CD4-positive, alpha-beta T cell treated with Interleukin-15 for 1 hour (primary cell): ENCODE data around the gene PPFIBP2.
"Not testable (repeated sequence)": the region's sequence is repeated elsewhere in the genome, so short reads cannot be mapped to it uniquely, and the experiment has no call there.

Source experiments
- DNase-seq: peaks from one replicate; pipeline ENCODE4 v3.0.0-alpha.2; 2020

The PPFIBP2 gene

DNA sequence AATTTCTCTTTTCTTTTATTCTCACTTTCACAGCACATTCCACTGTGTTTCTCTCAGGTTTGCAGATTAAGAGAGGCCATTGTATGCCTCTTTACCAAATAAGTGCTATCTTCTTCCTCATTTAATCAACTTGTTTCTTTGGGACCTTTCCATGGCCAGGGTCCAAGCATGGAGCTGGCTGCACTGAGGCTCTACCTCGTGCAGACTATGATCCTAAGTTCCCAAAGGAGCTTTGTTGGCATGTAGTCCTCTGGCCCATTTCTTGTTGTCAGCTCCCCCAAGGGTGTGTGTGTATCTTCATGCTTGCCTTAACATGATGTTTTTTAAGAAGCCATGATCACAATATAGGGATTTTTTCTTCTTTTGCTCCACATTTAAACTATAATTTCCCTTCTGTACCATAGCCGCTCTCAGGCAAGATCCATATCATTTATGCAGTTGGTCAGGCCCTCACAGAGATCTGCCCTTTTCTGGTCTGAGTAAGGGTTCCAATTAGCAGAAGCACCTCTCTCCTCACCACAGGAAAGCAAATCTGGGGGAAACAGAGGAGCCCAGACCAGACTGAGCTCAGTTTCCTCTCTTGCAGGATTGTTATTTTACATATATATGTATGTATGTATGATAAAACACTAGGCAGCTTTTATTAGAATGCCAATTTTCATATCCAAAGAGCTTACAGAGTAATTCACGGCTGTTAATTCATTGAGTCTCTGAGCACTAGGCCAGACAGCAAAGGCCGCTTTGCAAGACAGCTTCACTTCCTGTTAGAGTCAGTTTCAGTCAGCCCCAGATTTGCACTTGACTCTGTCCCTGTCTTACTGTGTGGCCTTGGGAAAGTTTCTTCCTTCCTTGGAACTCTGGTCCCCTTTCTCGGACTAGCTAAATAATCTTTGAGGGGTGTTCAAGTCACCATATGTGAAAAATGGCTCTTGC, 125.2 kb downstream of the PPFIBP2 start:
- DNase-seq: no peak

DNA sequence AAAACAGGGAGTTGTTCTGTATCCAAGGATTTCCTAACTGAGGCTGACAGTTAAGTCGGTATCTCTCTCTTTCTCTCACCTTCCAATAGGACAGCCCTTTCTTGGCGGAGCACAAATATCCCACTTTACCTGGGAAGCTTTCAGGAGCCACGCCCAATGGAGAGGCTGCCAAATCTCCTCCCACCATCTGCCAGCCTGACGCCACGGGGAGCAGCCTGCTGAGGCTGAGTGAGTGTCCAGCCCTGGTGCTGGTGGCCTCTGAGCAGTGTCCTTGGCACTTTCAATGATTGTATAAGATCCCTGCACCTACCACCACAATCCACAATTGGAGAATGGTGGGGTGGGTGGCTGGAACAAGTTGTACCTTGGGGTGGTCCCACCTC, 125.8 kb downstream of the PPFIBP2 start:
- no peak for DNase-seq

- no peak for DNase-seq
These were observed 127.0 kb downstream of the PPFIBP2 start for GRCh38 chr11:7640816-7641215.

GRCh38 chr11:7642747-7643146, 128.9 kb downstream of the PPFIBP2 start:
- DNase-seq: no peak

- no peak for DNase-seq
These were observed 129.5 kb downstream of the PPFIBP2 start for GRCh38 chr11:7643314-7643713.

- no peak for DNase-seq
These were observed 131.4 kb downstream of the PPFIBP2 start for GRCh38 chr11:7645206-7645605.

DNA sequence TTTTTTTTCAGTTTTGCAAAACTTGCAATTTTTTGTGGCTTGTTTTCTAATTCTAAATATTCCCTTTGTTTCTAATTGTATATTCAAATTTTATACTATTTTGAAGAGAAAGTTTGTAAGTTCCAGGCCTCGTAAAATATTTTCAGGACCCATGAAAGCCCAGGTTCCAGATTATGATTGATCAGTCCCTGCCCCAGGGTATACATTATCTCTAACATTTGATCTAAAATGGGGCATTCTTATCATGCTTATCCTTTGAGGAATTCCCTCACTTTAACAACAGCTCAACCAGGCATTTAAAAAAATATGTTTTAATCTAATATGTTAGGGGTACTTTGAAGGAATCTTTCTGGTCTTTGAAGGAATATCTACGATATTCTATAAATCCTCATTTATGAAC, 133.1 kb downstream of the PPFIBP2 start:
- no peak for DNase-seq

GRCh38 chr11:7648264-7648663, 134.5 kb downstream of the PPFIBP2 start:
- no peak for DNase-seq

DNA sequence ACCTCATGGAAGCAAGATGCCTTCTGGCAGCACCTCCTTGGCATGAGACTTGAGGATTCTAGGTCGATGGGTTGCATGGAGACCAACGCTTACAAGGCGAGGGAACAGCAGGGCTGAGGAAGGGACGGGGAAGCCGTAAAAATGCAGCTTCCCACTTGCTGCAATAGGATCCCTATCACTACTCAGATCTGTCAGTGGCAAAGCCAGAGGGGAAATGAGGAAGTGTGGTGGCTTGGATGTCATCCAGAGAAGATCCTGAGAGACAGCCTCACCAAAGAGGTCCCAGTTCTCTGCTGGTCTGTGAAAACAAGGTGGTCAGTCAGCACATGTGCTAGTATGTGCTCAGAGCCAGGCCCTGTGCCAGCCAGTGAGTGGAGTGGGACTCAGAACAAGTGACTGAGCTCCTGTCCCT, 137.3 kb downstream of the PPFIBP2 start:
- no peak for DNase-seq

- no peak for DNase-seq
These were observed 137.9 kb downstream of the PPFIBP2 start for GRCh38 chr11:7651700-7652099.

DNA sequence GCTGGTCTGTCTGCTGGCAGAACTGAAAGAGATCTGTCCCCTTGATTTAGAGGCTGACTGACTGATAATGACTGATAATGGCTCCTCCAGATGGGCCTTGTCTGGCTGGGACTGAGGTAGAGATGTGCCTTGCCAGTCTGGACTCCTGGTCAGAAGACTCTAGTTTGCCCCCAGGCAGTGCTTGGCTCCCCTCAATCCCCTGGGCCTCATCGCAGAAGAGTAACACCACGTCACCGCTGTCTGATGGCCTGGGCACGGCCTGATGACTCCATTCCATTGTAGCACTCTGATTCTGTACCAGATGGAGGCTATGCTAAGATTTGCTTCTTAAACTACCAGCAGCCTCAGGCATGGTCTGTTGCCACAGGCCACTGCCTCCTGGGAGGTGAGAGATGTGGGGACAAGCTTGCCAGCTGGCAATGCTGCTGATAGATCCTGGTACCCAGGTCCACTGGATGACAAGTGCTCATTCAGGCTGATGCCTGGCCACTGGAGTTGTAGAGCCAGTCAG, 140.5 kb downstream of the PPFIBP2 start:
- DNase-seq: no peak

- no peak for DNase-seq
These were observed 141.7 kb downstream of the PPFIBP2 start for GRCh38 chr11:7655253-7656217.

GRCh38 chr11:7656704-7657103, 142.9 kb downstream of the PPFIBP2 start:
- no peak for DNase-seq

GRCh38 chr11:7657306-7658025, 143.7 kb downstream of the PPFIBP2 start:
- DNase-seq: no peak

GRCh38 chr11:7663531-7663930, 149.7 kb downstream of the PPFIBP2 start:
- not testable (repeated sequence) for DNase-seq

- no peak for DNase-seq
These were observed 151.1 kb downstream of the PPFIBP2 start for GRCh38 chr11:7664867-7665266.

DNA sequence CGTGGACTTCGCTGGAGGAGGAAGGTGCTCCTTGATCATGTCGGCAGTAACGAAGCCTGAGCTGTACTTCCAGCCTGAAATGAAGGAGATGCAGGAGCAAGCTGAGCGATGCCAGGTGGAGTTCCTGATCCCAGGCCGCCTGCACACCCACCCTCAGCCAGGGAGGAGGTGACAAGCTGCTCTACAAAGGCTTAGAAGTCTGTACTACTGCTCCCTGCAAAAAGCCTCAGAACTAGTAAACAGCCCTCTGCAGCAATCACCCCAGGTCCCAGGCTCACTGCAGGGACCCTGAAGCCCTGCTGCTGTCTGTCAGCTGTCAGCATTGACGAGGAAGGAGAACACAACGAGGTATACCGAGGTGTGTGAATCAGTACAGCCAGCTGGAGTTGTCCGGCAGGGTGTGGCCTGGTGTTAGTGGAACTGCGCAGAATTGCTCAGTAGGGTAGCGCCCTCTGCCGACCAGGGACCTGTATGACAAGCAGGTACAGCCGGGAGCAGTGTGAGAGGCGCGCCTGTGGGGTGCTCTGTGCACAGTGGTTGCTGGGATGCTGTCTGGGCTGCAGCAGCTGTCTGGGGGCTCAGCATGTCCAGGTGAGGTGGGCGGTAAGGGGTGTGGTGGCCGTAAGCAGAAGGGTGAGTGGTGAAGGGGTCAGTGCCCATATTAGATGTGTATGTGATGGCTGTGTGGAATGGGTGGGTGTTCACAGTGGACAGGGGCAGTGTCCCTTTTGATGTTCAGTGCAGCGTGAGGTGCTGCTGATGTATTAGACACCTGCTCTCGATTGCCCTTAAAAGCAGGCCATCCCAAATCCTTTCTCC, 151.9 kb downstream of the PPFIBP2 start:
- peak; percentile 70 for DNase-seq

DNA sequence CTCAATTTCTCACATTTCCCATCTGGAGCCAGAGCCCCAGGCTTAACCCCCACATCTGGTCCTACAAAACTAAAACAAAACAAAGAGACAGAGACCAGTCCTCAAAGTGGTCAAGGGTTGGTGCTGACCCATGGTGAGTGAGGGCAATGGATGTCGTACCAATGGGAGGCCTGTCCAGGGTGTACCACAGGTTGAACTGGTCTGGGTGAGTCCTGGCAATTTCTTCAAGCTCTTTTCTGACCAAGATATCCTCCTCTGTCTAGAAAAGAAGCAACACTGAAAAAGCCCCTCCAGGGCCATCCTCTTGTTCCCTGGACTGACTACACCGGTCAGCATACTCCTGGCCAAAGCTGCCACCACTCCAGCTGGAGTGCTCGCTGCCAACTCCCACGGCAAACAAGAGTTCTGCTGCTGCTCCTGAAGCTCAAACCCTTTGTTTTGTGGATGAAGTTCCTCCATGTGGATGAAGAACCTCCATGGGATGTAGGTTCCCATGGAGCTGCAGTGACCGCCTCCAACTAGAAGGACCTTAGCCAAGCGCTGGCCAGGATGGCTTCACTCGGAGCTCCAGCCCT, 152.6 kb downstream of the PPFIBP2 start:
- no peak for DNase-seq

GRCh38 chr11:7667460-7667859, 153.7 kb downstream of the PPFIBP2 start:
- no peak for DNase-seq

DNA sequence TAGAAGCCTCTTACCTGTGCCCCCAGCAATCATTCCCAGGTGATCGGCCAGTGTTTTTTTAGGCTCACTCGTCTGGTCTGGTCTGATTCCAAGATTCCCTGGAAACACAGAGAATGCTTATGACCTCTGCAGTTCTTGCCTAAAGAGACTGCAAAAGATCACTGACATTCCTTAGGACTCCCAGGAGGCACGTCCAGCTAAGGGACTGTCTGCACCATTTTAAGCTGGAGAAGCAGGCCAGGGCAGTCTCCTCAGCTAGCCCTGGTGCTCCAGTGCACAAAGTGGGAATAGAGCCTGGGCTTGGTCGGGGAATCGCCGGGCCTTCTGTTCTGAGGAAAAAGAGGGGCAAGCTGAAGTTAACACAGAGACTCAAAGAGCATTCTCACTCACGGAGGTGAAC, 154.7 kb downstream of the PPFIBP2 start:
- DNase-seq: no peak

GRCh38 chr11:7668911-7669310, 155.1 kb downstream of the PPFIBP2 start:
- no peak for DNase-seq
